ENCODE measurements around the gene PITX1.

PITX1 gene

DNA sequence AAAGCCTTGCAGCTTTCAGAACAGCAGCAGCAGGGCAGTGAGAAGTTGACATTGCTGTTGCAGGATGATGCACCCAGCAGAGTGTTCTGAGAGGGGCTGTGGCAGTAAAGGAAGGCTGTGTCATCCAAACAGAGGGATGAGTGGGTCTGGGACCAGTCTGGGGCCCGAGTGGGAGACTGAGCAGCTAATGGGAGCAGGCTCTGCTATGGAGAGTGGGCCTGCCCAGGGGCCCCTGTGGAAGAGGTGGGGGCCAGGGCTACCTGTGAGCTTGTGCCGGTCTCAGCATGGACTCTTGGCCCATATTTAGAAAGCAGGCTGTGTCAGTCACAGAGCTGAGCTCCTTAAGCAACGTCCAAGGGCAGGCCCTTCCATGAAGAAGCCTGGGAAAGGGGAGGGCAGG is 26.0 kb upstream of the PITX1 start:
- H3K9ac ChIP-seq (ENCODE audit: low read depth, low read length) = no peak overlapping the region
- no peaks in the 10 kb centered on the region for H3K4me1 ChIP-seq (ENCODE audit: insufficient read depth, low read length)
- no peaks in the 10 kb centered on the region for H3K36me3 ChIP-seq (ENCODE audit: insufficient read depth, low read depth, low read length)
- H3K4me3 ChIP-seq (ENCODE audit: low read length) = no peak overlapping the region
- no peak overlapping the region for H3K27ac ChIP-seq (ENCODE audit: low read length)
- H3K9me3 ChIP-seq (ENCODE audit: insufficient read depth, low read depth, low read length) = no peaks in the 10 kb centered on the region
- H3K27me3 ChIP-seq (ENCODE audit: insufficient read depth, low read length) = peaks cover 69% of the 10 kb centered on the region

DNA sequence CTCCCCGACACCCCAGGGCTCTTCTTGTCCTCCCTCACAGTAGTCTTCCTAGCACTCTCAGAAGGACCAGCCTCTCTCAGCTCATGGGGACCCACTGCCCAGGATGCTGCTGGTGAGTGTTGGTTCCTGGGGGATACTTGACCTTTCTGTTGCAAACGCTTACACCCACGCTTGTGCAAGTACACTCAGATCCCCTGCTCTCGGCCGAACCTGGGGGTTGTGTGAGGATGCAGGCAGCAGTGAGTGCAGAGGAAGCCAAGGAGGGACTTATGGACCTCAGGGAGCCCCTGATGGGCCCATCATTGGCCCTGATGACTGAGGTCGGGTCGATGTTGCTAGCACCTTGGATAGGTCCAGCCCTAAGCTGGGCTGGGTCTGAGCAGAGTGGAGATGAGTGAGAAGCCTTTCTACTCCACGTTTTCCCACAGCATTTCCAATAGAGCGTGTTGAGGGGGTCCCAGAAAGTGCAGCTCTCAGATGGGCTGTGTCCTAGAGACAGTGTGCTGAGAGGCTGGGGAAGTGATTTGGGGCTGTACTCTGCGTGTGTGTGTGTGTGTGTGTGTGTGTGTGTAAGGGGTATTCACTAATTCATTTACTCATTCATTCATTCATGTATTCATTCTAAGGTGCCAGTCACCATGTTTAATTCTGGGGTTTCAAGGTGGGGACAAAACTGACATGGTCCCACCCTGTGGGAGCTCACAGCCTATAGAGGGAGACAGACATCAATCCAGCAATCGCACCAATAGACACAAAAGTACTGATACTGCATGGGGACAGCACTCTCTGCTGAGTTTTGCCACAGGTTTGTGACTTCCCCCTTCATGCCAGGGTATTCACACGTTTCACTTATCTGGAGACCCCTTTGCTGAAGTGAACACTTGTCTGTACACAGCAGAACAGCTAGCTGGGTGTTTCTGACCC is 25.2 kb upstream of the PITX1 start:
- Histone ChIP-seq H3K4me1 (ENCODE audit: insufficient read depth, low read length) (no peaks in the 10 kb centered on the region), H3K9me3 (ENCODE audit: insufficient read depth, low read depth, low read length) (no peaks in the 10 kb centered on the region), H3K9ac (ENCODE audit: low read depth, low read length) (no peak overlapping the region), H3K4me3 (ENCODE audit: low read length) (no peak overlapping the region), H3K27ac (ENCODE audit: low read length) (no peak overlapping the region), H3K27me3 (ENCODE audit: insufficient read depth, low read length) (peaks cover 69% of the 10 kb centered on the region), H3K36me3 (ENCODE audit: insufficient read depth, low read depth, low read length) (no peaks in the 10 kb centered on the region)

DNA sequence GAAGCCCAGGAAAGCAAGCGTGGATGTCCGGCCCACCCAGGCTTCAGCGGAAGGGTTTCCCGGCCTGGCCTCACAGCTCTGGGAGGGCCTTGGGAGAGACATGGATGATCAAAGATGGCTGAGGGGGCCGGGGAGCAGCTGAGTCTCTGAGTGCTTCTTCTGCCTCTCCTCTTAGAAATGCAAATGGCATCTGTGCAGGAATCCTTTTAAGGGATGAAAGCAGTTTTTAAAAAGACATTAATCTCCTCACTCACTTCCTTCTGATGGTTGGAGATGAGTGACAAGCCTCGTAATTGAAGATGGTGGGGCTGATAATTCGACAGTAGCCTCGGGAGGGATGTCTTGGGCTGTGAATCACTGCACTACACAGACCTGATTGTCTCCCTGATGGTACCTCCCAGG is 24.3 kb upstream of the PITX1 start:
- H3K9me3 ChIP-seq (ENCODE audit: insufficient read depth, low read depth, low read length) = no peaks in the 10 kb centered on the region
- no peak overlapping the region for H3K4me3 ChIP-seq (ENCODE audit: low read length)
- H3K4me1 ChIP-seq (ENCODE audit: insufficient read depth, low read length) = no peaks in the 10 kb centered on the region
- H3K9ac ChIP-seq (ENCODE audit: low read depth, low read length) = no peak overlapping the region
- H3K27me3 ChIP-seq (ENCODE audit: insufficient read depth, low read length) = peaks cover 69% of the 10 kb centered on the region
- H3K27ac ChIP-seq (ENCODE audit: low read length) = no peak overlapping the region
- no peaks in the 10 kb centered on the region for H3K36me3 ChIP-seq (ENCODE audit: insufficient read depth, low read depth, low read length)

DNA sequence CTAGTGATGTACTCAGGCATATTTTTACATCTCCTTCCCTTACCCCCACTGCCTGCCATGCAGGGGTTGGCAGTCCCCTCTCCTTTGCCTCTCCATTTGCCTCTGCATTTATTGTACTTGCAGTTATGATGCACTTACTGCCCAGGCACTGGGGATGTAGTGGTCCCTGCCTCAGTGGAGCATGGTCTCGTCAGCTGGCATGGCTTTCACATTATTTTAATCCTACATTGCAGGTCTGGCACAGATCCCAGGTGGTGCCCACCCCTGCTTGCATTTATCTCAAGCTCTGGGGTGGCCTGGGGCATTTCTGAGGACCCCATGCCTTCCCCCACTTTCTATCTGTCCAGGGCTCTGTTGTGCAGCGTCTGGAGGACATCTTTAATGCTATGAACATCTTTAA is 23.2 kb upstream of the PITX1 start:
- H3K27ac ChIP-seq (ENCODE audit: low read length) = no peak overlapping the region
- H3K4me1 ChIP-seq (ENCODE audit: insufficient read depth, low read length) = no peaks in the 10 kb centered on the region

DNA sequence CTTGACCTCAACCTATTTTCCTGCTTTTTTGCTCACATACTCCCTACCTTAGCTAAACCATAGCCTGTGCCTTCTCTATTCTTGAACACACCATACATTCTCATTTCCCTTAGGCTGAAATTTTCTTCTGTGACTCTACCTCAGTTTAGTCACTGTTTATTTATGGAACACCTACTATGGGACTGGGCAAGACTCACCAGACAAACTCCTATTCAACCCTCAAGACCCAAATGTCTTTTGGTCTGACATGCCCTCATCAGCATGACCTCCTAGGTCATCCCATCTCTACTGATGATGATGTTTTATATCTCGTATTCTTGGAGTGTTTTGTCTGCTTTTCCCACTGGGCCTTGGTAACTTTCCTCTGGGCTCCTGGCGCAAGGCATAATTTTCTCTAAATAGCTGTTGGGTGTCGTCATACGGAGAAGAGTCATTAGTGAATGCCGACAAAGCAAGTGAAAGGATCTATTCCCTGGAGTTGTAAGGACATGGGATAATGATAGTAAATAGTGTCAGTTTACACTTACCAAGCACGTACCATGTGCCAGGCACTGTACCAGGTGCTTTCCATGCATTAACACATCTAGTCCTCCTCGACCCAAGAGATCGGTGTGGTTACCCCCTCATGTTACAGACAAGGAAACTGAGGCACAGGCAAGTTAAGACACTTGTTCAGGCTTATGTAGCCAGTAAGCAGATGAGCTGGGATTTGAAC is 22.4 kb upstream of the PITX1 start:
- H3K4me1 ChIP-seq (ENCODE audit: insufficient read depth, low read length) = no peaks in the 10 kb centered on the region
- H3K9ac ChIP-seq (ENCODE audit: low read depth, low read length) = no peak overlapping the region
- no peaks in the 10 kb centered on the region for H3K36me3 ChIP-seq (ENCODE audit: insufficient read depth, low read depth, low read length)
- H3K9me3 ChIP-seq (ENCODE audit: insufficient read depth, low read depth, low read length) = no peaks in the 10 kb centered on the region
- H3K4me3 ChIP-seq (ENCODE audit: low read length) = no peak overlapping the region
- H3K27me3 ChIP-seq (ENCODE audit: insufficient read depth, low read length) = peaks cover 80% of the 10 kb centered on the region
- no peak overlapping the region for H3K27ac ChIP-seq (ENCODE audit: low read length)

More for the DNA sequence above, 23.2 kb upstream of the PITX1 start:
- H3K36me3 ChIP-seq (ENCODE audit: insufficient read depth, low read depth, low read length) = no peaks in the 10 kb centered on the region
- H3K9ac ChIP-seq (ENCODE audit: low read depth, low read length) = no peak overlapping the region
- H3K4me3 ChIP-seq (ENCODE audit: low read length) = no peak overlapping the region
- H3K27me3 ChIP-seq (ENCODE audit: insufficient read depth, low read length) = peaks cover 73% of the 10 kb centered on the region
- H3K9me3 ChIP-seq (ENCODE audit: insufficient read depth, low read depth, low read length) = no peaks in the 10 kb centered on the region

DNA sequence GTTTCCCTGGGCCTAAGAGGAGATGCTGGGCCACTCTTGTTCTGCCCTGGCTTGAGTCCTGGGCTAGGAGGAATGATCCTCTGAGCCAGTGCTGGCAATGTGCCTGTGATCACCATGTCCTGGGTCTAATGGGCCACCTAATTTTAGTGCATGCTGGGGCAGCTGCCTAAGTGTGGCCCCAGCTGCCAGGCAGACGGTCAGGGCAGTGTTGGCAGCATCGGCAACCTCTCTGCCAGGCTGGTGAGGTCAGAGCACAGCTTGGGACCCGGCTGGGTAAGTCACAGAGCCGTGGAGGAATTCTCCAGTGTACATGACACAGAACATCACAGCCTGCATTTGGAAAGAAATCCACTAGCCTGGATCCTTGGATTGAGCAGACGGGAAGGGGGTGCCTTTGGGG is 21.4 kb upstream of the PITX1 start:
- Histone ChIP-seq H3K36me3 (ENCODE audit: insufficient read depth, low read depth, low read length) (no peaks in the 10 kb centered on the region), H3K27me3 (ENCODE audit: insufficient read depth, low read length) (peaks cover 91% of the 10 kb centered on the region), H3K4me3 (ENCODE audit: low read length) (no peak overlapping the region), H3K4me1 (ENCODE audit: insufficient read depth, low read length) (no peaks in the 10 kb centered on the region), H3K27ac (ENCODE audit: low read length) (no peak overlapping the region), H3K9ac (ENCODE audit: low read depth, low read length) (no peak overlapping the region), H3K9me3 (ENCODE audit: insufficient read depth, low read depth, low read length) (no peaks in the 10 kb centered on the region)

DNA sequence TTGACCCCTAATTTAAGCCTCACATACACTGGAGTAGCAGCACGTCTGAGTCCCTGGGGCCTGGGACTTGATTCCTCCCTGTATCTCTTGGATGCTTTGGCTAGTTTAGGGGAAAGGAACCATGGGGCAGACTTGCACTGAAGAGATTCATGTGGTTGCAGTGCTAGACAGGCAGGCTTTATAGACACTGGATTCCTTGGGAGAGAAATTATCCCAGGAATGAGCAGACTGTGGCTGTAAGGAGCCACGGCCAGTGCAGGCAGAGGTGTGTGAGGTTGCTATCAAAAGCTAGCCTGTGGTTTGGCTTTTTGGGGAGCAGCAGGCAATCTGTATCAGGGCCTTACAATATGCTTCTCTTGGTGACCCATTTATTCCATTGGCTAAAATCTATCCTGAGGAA is 20.5 kb upstream of the PITX1 start:
- Histone ChIP-seq H3K9me3 (ENCODE audit: insufficient read depth, low read depth, low read length) (no peaks in the 10 kb centered on the region), H3K4me3 (ENCODE audit: low read length) (no peak overlapping the region), H3K4me1 (ENCODE audit: insufficient read depth, low read length) (no peaks in the 10 kb centered on the region), H3K9ac (ENCODE audit: low read depth, low read length) (no peak overlapping the region), H3K27ac (ENCODE audit: low read length) (no peak overlapping the region), H3K36me3 (ENCODE audit: insufficient read depth, low read depth, low read length) (no peaks in the 10 kb centered on the region), H3K27me3 (ENCODE audit: insufficient read depth, low read length) (peaks cover 95% of the 10 kb centered on the region)

DNA sequence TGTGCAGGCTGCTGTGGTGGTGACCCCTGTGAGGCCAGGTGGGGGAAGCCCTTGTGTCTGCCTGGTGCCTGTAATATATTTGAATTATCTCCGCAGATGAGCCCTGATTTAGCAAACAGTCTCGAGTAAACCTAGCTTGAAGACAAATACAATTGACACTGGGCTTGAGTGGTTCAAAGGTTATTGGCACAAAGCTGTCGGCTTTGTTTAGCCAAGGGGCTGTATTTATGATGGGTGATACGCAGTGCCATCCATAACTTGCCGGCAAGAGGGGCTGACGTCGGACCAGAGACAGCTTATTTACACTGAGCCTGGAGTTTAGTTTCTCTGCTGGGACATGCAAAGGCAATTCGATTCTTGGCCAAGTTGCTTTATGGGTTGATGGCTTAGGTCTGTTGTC is 20.0 kb upstream of the PITX1 start:
- H3K9me3 ChIP-seq (ENCODE audit: insufficient read depth, low read depth, low read length) = no peaks in the 10 kb centered on the region
- peaks cover 95% of the 10 kb centered on the region for H3K27me3 ChIP-seq (ENCODE audit: insufficient read depth, low read length)
- no peaks in the 10 kb centered on the region for H3K36me3 ChIP-seq (ENCODE audit: insufficient read depth, low read depth, low read length)
- no peaks in the 10 kb centered on the region for H3K4me1 ChIP-seq (ENCODE audit: insufficient read depth, low read length)
- H3K4me3 ChIP-seq (ENCODE audit: low read length) = no peak overlapping the region
- H3K9ac ChIP-seq (ENCODE audit: low read depth, low read length) = no peak overlapping the region
- no peak overlapping the region for H3K27ac ChIP-seq (ENCODE audit: low read length)

DNA sequence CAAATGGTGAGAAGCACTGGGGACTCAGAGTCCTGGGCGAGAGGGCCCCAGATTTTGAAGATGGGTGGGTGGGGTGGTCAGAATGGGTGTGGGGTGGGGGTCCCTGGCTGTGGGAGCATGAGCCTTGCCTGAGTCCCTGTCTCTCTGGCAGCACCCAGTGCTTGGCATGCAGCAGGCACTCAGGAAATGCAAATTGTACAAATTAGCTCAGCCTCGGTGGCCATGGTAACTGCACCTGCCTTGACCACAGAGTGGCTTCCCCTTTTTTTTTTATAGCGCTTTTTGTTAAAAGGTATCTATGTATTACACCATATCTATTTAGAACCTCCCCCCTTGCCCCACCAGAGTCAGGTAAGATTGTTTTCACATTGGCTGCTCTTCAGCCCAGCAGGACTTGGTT is 19.2 kb upstream of the PITX1 start:
- Histone ChIP-seq H3K9me3 (ENCODE audit: insufficient read depth, low read depth, low read length) (no peaks in the 10 kb centered on the region), H3K36me3 (ENCODE audit: insufficient read depth, low read depth, low read length) (no peaks in the 10 kb centered on the region), H3K27ac (ENCODE audit: low read length) (no peak overlapping the region), H3K4me3 (ENCODE audit: low read length) (no peak overlapping the region), H3K4me1 (ENCODE audit: insufficient read depth, low read length) (no peaks in the 10 kb centered on the region), H3K9ac (ENCODE audit: low read depth, low read length) (no peak overlapping the region), H3K27me3 (ENCODE audit: insufficient read depth, low read length) (peaks cover 95% of the 10 kb centered on the region)

DNA sequence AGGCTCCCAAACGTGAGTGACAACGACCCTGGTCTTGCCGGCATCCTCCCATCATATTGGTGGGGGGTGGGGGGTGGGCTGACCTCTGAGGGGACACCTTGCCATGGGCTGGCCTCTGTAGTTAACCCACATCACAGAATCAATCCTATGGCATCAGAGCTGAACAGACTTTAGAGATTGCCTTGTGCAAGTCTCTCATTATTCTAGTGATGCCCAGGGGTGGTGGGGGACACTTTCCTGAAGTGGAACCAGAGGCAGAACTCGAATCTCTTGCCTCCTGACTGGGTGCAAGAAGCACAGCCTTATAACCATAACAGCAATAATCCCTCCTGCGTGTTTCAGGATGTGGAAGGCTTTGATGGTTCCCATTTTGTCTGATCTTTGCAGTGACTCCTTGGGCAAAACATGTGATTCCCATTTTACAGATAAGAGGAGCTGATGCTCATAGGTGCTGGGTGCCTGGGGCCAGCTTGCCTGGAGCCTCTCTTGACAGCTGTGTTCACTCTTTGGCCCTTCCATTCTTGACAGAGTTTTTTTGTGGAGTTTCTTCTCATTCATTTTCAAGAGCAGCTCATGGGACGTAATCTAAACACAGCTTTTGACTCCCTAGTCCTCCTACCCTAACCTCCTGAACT is 18.6 kb upstream of the PITX1 start:
- Histone ChIP-seq H3K9me3 (ENCODE audit: insufficient read depth, low read depth, low read length) (no peaks in the 10 kb centered on the region), H3K9ac (ENCODE audit: low read depth, low read length) (no peak overlapping the region), H3K27ac (ENCODE audit: low read length) (no peak overlapping the region), H3K4me3 (ENCODE audit: low read length) (no peak overlapping the region), H3K36me3 (ENCODE audit: insufficient read depth, low read depth, low read length) (no peaks in the 10 kb centered on the region), H3K4me1 (ENCODE audit: insufficient read depth, low read length) (no peaks in the 10 kb centered on the region), H3K27me3 (ENCODE audit: insufficient read depth, low read length) (peaks cover 96% of the 10 kb centered on the region)

DNA sequence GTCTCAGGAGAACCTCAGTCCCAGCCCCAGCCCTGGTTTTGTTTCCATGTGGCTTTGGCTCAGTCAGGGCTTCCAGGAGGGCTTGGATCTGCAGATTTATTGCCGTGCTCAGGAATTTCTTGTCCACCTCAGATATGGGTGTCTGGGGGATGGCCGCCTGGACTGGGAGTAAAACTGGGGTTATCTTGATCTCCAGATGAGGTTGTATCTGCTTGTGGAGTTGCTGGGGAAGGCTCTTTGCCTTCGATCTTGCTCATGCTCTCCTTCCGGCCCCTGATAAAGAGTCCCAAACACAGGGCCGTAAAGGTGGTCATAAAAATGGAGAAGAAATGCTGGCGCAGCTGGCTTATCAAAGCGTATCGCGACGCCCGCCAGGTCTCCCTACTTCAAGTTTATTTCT is 17.8 kb upstream of the PITX1 start:
- no peaks in the 10 kb centered on the region for H3K36me3 ChIP-seq (ENCODE audit: insufficient read depth, low read depth, low read length)
- H3K4me1 ChIP-seq (ENCODE audit: insufficient read depth, low read length) = no peaks in the 10 kb centered on the region
- no peak overlapping the region for H3K27ac ChIP-seq (ENCODE audit: low read length)
- H3K4me3 ChIP-seq (ENCODE audit: low read length) = no peak overlapping the region
- no peak overlapping the region for H3K9ac ChIP-seq (ENCODE audit: low read depth, low read length)
- peaks cover 98% of the 10 kb centered on the region for H3K27me3 ChIP-seq (ENCODE audit: insufficient read depth, low read length)
- no peaks in the 10 kb centered on the region for H3K9me3 ChIP-seq (ENCODE audit: insufficient read depth, low read depth, low read length)

Data from iPS-20b (cell line).